CD14-positive monocyte (primary cell): ENCODE data around the gene FANCG. TPM values are rescaled to one million over a fixed set of nuclear protein-coding genes. Genes with fewer than 3 reads are reported as not detected.

Experiments used
- DNase-seq, 3 donors: peaks; one replicate each; pipeline ENCODE4 v3.0.0-alpha.2; 2011 to 2022
- H2AFZ ChIP-seq: 2 replicates; pipeline ENCODE4 v1.6.0; 2012; ENCODE audit warnings: mild to moderate bottlenecking, low read depth, low read length, inconsistent platforms; ENCODE audit not compliant: insufficient read depth, poor library complexity, severe bottlenecking
- H3K27ac ChIP-seq, 2 donors: 1 replicate in 1 of 2; 2 replicates in 1 of 2; pipeline ENCODE4 v1.5.1; 2012 to 2013; ENCODE audit warnings: low read length in 2 of 2, control low read depth in 1 of 2, inconsistent platforms in 1 of 2, low read depth in 1 of 2, mild to moderate bottlenecking in 1 of 2
- H3K27me3 ChIP-seq, 2 donors: one replicate each; pipeline versions ENCODE4 v1.6.0 to v1.6.1; 2011 to 2013; ENCODE audit warnings: low read length in 2 of 2; ENCODE audit not compliant: control insufficient read depth in 2 of 2, insufficient read depth in 2 of 2
- H3K36me3 ChIP-seq, 2 donors: replicated peaks in 1 of 2; 1 replicate in 1 of 2; 2 replicates in 1 of 2; pipeline versions ENCODE4 v1.5.1 to v1.6.1; 2012 to 2013; ENCODE audit warnings: low read length in 2 of 2, control low read depth in 1 of 2, inconsistent platforms in 1 of 2, mild to moderate bottlenecking in 1 of 2; ENCODE audit not compliant: insufficient read depth in 2 of 2, control insufficient read depth in 1 of 2
- H3K4me1 ChIP-seq, 2 donors: 1 replicate in 1 of 2; 2 replicates in 1 of 2; pipeline versions ENCODE4 v1.5.1 to v1.6.1; 2012 to 2013; ENCODE audit warnings: low read length in 2 of 2, control low read depth in 1 of 2, inconsistent platforms in 1 of 2, mild to moderate bottlenecking in 1 of 2, moderate library complexity in 1 of 2; ENCODE audit not compliant: insufficient read depth in 2 of 2, control insufficient read depth in 1 of 2
- H3K4me2 ChIP-seq: replicated peaks from 2 replicates; pipeline ENCODE3; 2012; ENCODE audit warnings: low read length, moderate library complexity, mild to moderate bottlenecking; ENCODE audit not compliant: poor library complexity, severe bottlenecking; ENCODE audit errors: extremely low read depth
- H3K4me3 ChIP-seq, 3 experiments: fragments of 200-600 bp in 1 of 3; sonication (generic) in 1 of 3; replicated peaks in 1 of 3; 1 replicate in 2 of 3; 2 replicates in 1 of 3; pipeline ENCODE4 v1.5.1; 2011 to 2013; ENCODE audit warnings: low read length in 3 of 3, mild to moderate bottlenecking in 3 of 3, control low read depth in 2 of 3, low read depth in 2 of 3, inconsistent platforms in 1 of 3, moderate library complexity in 1 of 3
- H3K79me2 ChIP-seq: 2 replicates; pipeline ENCODE4 v1.6.0; 2012; ENCODE audit warnings: mild to moderate bottlenecking, control low read depth, inconsistent platforms, low read length, moderate library complexity; ENCODE audit not compliant: insufficient read depth
- H3K9ac ChIP-seq: 2 replicates; pipeline ENCODE4 v1.6.0; 2017; ENCODE audit warnings: low read length, mild to moderate bottlenecking; ENCODE audit not compliant: insufficient read depth, poor library complexity, severe bottlenecking
- H3K9me3 ChIP-seq, 2 donors: replicated peaks in 1 of 2; 1 replicate in 1 of 2; 2 replicates in 1 of 2; pipeline versions ENCODE4 v1.5.1 to v1.6.1; 2012 to 2013; ENCODE audit warnings: low read length in 2 of 2, control low read depth in 1 of 2; ENCODE audit not compliant: control insufficient read depth in 1 of 2, insufficient read depth in 1 of 2
- H4K20me1 ChIP-seq: 2 replicates; pipeline ENCODE4 v1.6.0; 2012; ENCODE audit warnings: mild to moderate bottlenecking, low read length, control low read depth, moderate library complexity; ENCODE audit not compliant: insufficient read depth
- H3K27ac Mint-ChIP-seq, 7 donors: one replicate each; pipeline ENCODE4 v1.8.0; 2020; ENCODE audit warnings: mild to moderate bottlenecking in 7 of 7, mixed read lengths in 7 of 7, moderate library complexity in 6 of 7, inconsistent platforms in 2 of 7
- H3K27me3 Mint-ChIP-seq, 3 donors: one replicate each; pipeline ENCODE4 v1.8.0; 2021 to 2022; ENCODE audit warnings: low read depth in 3 of 3, mild to moderate bottlenecking in 3 of 3, mixed read lengths in 3 of 3, moderate library complexity in 3 of 3, inconsistent platforms in 1 of 3
- H3K36me3 Mint-ChIP-seq, 2 donors: one replicate each; pipeline ENCODE4 v1.8.0; 2020; ENCODE audit warnings: mixed read lengths in 2 of 2, inconsistent platforms in 1 of 2, mild to moderate bottlenecking in 1 of 2
- H3K4me1 Mint-ChIP-seq: one replicate; pipeline ENCODE4 v1.8.0; 2020; ENCODE audit warnings: mild to moderate bottlenecking, mixed read lengths
- H3K4me3 Mint-ChIP-seq, 2 donors: one replicate each; pipeline ENCODE4 v1.8.0; 2020; ENCODE audit warnings: mild to moderate bottlenecking in 2 of 2, mixed read lengths in 2 of 2, moderate library complexity in 1 of 2
- H3K9me3 Mint-ChIP-seq, 7 donors: one replicate each; pipeline ENCODE4 v1.8.0; 2020 to 2022; ENCODE audit warnings: mixed read lengths in 7 of 7, mild to moderate bottlenecking in 6 of 7, moderate library complexity in 6 of 7, inconsistent platforms in 2 of 7
- WGBS: methylation state at CpG from one replicate; pipeline ENCODE4 v1.1.5; 2013; ENCODE audit warnings: missing lambda C conversion rate; ENCODE audit not compliant: insufficient coverage; 5-methylcytosine and 5-hydroxymethylcytosine counted together
- intact Hi-C, 2 donors: fragments of 100-400 bp; cut with micrococcal nuclease; formaldehyde crosslinking; loops; one replicate each; pipeline versions ENCODE4 v1.15.0 to v1.15.1; 2023
- polyA plus RNA-seq, 3 donors: library from polyadenylated mRNA; depleted of rRNA in 1 of 3; unstranded in 2 of 3; stranded (reverse) in 1 of 3; fragments of 300-500 nt in 2 of 3; fragments of >200 nt in 1 of 3; fragmentation: Illumina TruSeq in 2 of 3; gene quantifications; 1 replicate in 2 of 3; 2 replicates in 1 of 3; pipeline ENCODE4 v1.2.3, GENCODE V29; 2012 to 2021
- TF ChIP-seq, protein P1 (sequence below): fragments of 200-600 bp; IDR thresholded peaks from one replicate; pipeline ENCODE4 v1.8.0; 2022; ENCODE audit warnings: antibody characterized with exemption, mild to moderate bottlenecking

Gene FANCG
- polyA plus RNA-seq, 3 donors: 2.0 to 7.0 (median 2.5) TPM

DNA sequence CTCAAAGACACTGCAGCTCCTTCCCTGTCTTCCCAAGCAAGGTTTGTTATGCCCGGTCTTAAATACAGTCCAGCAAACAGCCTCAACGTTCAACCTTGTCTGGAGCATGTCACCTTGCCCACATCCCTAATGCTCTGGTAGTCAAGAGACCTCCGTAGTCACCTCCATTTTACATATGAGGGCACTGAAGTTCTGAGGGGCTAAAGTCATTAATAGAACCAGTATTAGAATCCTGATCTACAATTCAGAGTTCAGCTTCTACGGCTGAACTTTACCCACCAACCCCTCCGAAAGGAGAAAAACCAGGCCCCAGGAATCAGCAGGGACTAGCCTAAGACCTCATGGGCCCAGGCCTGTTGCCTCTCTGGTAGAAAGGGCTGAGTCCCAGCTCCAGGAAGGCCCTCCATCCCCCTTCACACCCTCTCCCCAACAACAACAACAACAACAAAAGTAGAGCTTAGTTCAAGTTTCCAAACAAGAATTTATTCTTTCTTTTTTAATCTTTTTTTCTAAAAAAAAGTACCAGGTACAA, 24.0 kb upstream of the FANCG start:
- intact Hi-C loops: no loop called here
- Histone ChIP-seq H4K20me1 (peaks cover 55% of the 10 kb centered on the region), H3K4me3 (peak overlapping the region in 2 of 3 experiments; percentile 78 to 88), H3K36me3 (peaks cover 64 to 76% of the 10 kb centered on the region in 2 donors), H3K79me2 (peaks cover 23% of the 10 kb centered on the region), H3K4me1 (peaks cover 17 to 28% of the 10 kb centered on the region in 2 donors), H2AFZ (no peak overlapping the region), H3K27ac (peak overlapping the region; percentile 74 to 86), H3K9ac (peak overlapping the region; percentile 66), H3K9me3 (no peaks in the 10 kb centered on the region), H3K4me2 (peak overlapping the region; percentile 82), H3K27me3 (no peaks in the 10 kb centered on the region)
- Mint-ChIP-seq H3K27ac (peak overlapping the region; percentile 96 to 99 (median 98)), H3K9me3 (no peaks in the 10 kb centered on the region), H3K36me3 (peaks cover 57 to 72% of the 10 kb centered on the region in 2 donors), H3K27me3 (peaks cover 0 to 3% (median 0%) of the 10 kb centered on the region in 3 donors), H3K4me3 (peak overlapping the region; percentile 92 to 96), H3K4me1 (peaks cover 24% of the 10 kb centered on the region)
- 29% methylated on average over 1 of the region's 5 CpGs for WGBS
- TF ChIP-seq, protein P1, sequence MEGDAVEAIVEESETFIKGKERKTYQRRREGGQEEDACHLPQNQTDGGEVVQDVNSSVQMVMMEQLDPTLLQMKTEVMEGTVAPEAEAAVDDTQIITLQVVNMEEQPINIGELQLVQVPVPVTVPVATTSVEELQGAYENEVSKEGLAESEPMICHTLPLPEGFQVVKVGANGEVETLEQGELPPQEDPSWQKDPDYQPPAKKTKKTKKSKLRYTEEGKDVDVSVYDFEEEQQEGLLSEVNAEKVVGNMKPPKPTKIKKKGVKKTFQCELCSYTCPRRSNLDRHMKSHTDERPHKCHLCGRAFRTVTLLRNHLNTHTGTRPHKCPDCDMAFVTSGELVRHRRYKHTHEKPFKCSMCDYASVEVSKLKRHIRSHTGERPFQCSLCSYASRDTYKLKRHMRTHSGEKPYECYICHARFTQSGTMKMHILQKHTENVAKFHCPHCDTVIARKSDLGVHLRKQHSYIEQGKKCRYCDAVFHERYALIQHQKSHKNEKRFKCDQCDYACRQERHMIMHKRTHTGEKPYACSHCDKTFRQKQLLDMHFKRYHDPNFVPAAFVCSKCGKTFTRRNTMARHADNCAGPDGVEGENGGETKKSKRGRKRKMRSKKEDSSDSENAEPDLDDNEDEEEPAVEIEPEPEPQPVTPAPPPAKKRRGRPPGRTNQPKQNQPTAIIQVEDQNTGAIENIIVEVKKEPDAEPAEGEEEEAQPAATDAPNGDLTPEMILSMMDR: no peak
- DNase-seq: no peak

- Mint-ChIP-seq H3K9me3 (no peaks in the 10 kb centered on the region), H3K27me3 (peaks cover 0 to 3% (median 0%) of the 10 kb centered on the region in 3 donors), H3K27ac (peak within 1 kb of the TSS; percentile 96 to 99 (median 98)), H3K4me1 (peaks cover 24% of the 10 kb centered on the region), H3K4me3 (peak within 1 kb of the TSS; percentile 92 to 96), H3K36me3 (peaks cover 50 to 65% of the 10 kb centered on the region in 2 donors)
- H3K79me2 ChIP-seq: peaks cover 16% of the 10 kb centered on the region
- H3K4me1 ChIP-seq: peaks cover 17 to 28% of the 10 kb centered on the region in 2 donors
- peak within 1 kb of the TSS; percentile 82 for H3K4me2 ChIP-seq
- peak within 1 kb of the TSS; percentile 66 for H3K9ac ChIP-seq
- H3K9me3 ChIP-seq: no peaks in the 10 kb centered on the region
- peak within 1 kb of the TSS; percentile 74 to 86 for H3K27ac ChIP-seq
- intact Hi-C loops: no loop called here
- WGBS: under 1% methylated on average over 40 of the region's 57 CpGs
- H3K36me3 ChIP-seq: peaks cover 57 to 69% of the 10 kb centered on the region in 2 donors
- H2AFZ ChIP-seq: peak within 1 kb of the TSS; percentile 91
- no peaks in the 10 kb centered on the region for H3K27me3 ChIP-seq
- peak; percentile 93 to 94 (median 94) for DNase-seq
- H4K20me1 ChIP-seq: peaks cover 48% of the 10 kb centered on the region
- H3K4me3 ChIP-seq: peak within 1 kb of the TSS; percentile 71 to 88 (median 78)
- TF ChIP-seq, protein P1: no peak
Observed at GRCh38 chr9:35102769-35103659, 23.3 kb upstream of the FANCG start, which contains the start of gene STOML2. Gene STOML2, minus strand, starts transcription at chr9:35103131. Its CDS starts 37 bp downstream, at chr9:35103094.
